ENCODE results near the gene ESYT3.

Gene ESYT3

GRCh38 chr3:138434276-138434874, at the start of gene ESYT3:
Gene ESYT3, plus strand, starts transcription at chr3:138434616. Its CDS starts 183 bp downstream, at chr3:138434799.
- DNase-seq = peak; percentile 60

- no peak for DNase-seq
These were observed 49.4 kb upstream of the ESYT3 start for GRCh38 chr3:138384976-138385375.

GRCh38 chr3:138389144-138389601, 45.2 kb upstream of the ESYT3 start:
- DNase-seq = no peak

GRCh38 chr3:138389841-138390581, 44.4 kb upstream of the ESYT3 start:
- DNase-seq = peak; percentile 1

GRCh38 chr3:138390582-138390932, 43.9 kb upstream of the ESYT3 start:
- no peak for DNase-seq

GRCh38 chr3:138394156-138394555, 40.3 kb upstream of the ESYT3 start:
- no peak for DNase-seq

GRCh38 chr3:138394686-138395085, 39.7 kb upstream of the ESYT3 start:
- no peak for DNase-seq

- DNase-seq = no peak
These were observed 38.3 kb upstream of the ESYT3 start for GRCh38 chr3:138395865-138396751.

GRCh38 chr3:138396752-138397410, 37.5 kb upstream of the ESYT3 start:
- no peak for DNase-seq

GRCh38 chr3:138397983-138398382, 36.4 kb upstream of the ESYT3 start:
- DNase-seq = no peak

- DNase-seq = no peak
These were observed 35.4 kb upstream of the ESYT3 start for GRCh38 chr3:138398791-138399575.

GRCh38 chr3:138399766-138400165, 34.6 kb upstream of the ESYT3 start:
- no peak for DNase-seq

- no peak for DNase-seq
These were observed 33.8 kb upstream of the ESYT3 start for GRCh38 chr3:138400651-138401070.

- no peak for DNase-seq
These were observed 32.6 kb upstream of the ESYT3 start for GRCh38 chr3:138401834-138402233.

GRCh38 chr3:138404121-138404520, 30.3 kb upstream of the ESYT3 start:
- DNase-seq = no peak

- DNase-seq = no peak
These were observed 29.4 kb upstream of the ESYT3 start for GRCh38 chr3:138405001-138405400.

GRCh38 chr3:138405486-138405885, 28.9 kb upstream of the ESYT3 start:
- DNase-seq = no peak

- no peak for DNase-seq
These were observed 27.8 kb upstream of the ESYT3 start for GRCh38 chr3:138406606-138407005.

GRCh38 chr3:138407236-138407907, 27.0 kb upstream of the ESYT3 start:
- DNase-seq = no peak

GRCh38 chr3:138408751-138409570, 25.5 kb upstream of the ESYT3 start:
- DNase-seq = no peak

Data from DMS79 treated with DMSO at 0.1 percent for 48 hours (cell line).